GM21786 (cell line): ENCODE results near the gene PHOX2B.
"Not testable (repeated sequence)": the region's sequence is repeated elsewhere in the genome, so short reads cannot be mapped to it uniquely, and the experiment has no call there.

Experiments used
- ATAC-seq: cut with Tn5 transposase; IDR thresholded peaks from one replicate; pipeline ENCODE4 v1.9.1; 2021; ENCODE audit not compliant: unreplicated experiment

The PHOX2B gene

DNA sequence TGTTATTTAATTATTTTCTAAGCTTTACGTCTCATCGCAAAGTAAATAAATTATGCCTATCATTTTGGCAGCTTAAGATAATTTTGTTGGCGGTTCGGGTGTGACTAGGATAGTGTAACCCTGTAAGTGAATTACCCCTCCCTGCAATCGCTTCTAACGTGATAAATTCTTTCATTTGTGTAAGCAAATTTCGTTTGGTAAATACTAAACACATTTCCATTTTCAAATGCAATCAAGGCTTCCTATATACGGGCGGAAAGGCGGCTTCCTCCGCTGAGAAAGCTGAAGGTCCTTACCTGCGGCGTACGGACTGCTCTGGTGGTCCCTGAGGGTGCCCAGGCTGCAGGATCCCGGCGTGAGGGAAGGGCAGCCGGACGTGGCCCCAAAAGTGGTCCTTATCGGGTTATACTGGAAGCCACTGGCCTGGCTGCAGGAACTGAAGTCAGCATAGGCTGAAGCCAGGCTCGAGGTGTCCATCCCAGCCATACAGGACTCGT is 403 bp downstream of the PHOX2B start:
- no peak for ATAC-seq

GRCh38 chr4:41747230-41748055 is 1.1 kb downstream of the PHOX2B start:
- no peak for ATAC-seq

DNA sequence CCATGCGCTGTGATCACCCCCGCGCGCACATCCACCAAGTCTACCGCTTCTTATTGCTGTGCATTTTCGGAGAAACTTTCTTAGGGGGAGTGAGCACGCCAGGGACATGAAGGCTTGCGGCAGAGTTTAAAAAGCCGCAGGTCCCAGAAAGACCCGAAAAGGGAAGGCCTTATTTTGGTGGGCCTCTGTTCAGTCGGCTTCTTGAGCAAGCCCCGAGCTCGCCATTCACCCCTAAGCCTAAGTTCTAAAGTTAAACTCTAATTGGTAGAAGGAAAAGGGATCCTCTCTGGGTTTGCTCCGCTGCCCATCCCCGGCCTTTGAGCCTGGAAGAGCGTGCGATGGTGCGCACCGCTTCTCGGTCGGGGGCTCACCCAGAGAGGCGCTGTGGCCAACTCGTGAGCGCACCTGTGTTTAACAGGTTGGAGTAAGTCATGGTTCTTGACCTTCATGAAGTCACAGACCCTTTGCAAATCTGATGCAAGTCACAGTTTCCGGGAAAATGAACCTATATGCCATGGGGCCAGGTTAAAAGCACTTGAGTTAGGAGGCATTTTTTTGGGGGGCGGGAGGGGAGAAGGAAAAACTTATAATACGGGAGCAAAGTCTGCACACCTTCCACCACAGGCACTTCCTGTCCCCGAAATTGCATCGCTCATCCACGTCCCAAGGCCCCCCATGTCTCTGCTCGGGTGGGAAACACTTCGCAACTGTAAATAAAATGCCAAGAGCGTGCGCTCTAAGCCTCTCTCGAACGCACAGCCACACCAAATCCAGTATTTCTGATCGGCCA is 1.9 kb downstream of the PHOX2B start:
- ATAC-seq, result no peak

DNA sequence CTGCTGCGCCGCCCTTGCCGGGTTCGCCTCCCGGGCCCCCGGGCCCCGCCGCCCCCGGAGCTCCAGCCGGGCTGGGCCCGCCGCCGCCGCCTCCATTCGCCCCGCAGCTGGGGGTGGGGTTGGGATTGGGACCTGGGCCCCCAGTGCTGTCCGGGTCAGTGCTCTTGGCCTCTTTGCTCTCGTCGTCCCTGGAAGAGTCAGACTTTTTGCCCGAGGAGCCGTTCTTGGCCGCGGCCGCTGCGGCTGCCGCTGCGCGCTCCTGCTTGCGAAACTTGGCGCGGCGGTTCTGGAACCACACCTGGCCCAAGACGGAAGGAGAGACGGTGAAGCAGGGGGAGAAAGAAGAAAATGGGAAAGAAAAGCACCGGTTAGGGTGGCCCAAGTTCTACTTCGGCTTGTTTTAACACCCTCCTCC is 2.5 kb downstream of the PHOX2B start:
- ATAC-seq, result no peak

DNA sequence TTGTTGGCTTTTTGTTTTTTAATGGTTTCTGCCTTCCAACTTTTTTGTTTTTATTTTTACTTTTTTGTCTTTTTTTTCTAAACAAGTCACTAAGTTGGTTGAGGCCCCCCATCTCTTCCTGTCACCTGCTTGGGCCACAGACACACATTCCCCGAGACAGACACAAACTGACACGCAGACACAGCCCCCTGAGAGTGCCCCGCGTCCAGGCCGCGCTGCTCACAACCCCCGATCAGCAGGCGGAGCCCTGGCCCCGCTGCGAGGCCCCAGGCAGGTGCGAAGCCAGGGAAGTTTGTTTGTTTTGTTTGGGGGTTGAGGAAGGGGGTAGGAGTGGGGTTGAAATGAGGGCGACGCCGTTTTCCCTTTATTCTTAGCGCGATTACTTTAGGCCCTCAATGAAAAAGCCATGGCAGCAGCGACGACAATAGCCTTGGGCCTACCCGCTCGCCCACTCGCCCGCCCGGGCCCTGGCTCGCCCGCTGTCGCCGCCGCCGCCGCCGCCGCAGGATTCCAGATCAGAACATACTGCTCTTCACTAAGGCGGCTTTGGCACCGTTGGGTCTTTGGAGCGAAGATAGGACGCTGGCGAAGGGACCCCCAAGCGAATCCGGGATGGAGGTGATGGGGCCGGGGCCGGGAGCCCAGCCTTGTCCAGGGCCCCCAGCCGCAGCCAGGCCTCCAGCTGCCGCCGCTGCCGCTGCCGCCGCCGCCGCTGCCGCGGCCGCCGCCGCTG is 3.1 kb downstream of the PHOX2B start:
- no peak for ATAC-seq

GRCh38 chr4:41744572-41745291 is 3.8 kb downstream of the PHOX2B start:
- no peak for ATAC-seq

- ATAC-seq, result no peak
Measured at GRCh38 chr4:41741354-41741753, 7.2 kb downstream of the PHOX2B start.

DNA sequence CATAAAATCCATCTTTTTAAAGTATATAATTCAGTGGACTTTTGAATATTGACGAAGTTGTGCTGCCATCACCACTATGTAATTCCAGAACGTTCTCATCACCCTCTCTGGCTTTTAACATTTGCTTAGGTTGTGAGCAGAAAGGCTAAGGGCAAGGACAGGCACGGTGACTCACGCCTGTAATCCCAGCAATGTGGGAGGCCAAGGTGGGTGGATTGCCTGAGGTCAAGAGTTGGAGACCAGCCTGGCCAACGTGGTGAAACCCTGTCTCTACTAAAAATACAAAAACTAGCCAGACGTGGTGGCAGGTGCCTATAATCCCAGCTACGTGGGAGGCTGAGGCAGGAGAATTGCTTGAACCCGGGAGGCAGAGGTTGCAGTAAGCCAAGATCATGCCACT is 11.0 kb downstream of the PHOX2B start:
- ATAC-seq, result not testable (repeated sequence)

DNA sequence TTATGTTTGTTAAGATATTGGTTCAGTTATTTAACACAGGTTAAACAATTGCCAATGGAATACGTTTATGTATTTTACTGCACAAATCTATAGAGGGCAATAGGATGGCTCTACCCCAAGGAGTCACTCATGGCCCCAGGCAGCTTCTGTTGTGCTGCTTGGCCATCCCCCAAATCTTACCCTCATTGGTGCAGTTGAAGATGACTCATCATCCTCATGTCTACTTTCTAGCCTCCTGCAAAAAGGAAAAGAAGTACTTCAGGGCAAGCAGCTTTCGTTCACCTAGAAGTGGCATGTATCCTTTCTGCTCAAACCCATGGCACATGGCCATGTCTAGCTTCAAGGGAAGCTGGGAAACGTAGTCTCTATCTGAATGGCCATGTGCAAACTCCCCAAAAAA is 14.2 kb downstream of the PHOX2B start:
- ATAC-seq, result no peak

DNA sequence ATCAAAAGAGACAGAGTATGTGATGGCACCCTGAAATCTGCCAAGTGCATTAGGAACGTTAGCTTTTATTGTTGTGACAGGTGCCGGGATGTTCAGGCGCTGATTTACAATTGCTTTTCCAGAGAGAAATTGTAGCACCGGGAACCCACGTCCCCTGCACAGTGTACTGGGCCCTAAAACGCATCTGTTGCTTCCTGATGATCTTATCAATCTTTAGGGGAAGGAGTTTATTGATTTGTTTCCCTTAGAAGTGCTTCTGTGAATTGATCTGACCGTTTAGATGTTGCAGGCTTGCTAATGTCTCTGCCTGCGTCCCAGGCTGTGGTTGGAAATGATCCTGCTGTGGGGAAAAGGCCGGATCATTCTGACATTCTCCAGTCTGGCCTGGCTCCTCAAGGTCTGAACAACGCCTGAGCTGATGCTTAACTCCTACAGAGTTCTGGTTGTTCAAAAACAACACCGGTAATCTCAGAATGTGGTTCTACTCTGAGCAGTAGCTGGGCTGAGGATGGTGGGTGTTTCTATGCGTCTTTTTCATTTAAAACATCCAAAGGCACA is 16.9 kb downstream of the PHOX2B start:
- no peak for ATAC-seq

DNA sequence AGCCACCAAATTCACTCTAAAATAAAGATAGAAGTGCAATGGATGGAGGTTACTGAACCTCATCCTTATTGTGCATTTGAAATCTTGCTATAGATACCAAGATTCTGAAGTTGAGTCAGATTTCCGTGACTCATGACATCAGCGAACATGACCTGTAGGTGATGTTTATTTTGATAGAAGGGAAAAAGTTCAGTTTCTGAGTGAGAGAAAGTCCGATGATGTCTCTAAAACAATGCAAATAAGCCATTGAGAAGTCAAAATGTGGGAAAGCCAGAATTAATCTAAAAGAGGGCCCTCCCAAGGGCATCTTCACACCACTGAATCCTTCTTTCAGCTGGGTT is 20.0 kb downstream of the PHOX2B start:
- no peak for ATAC-seq

GRCh38 chr4:41727861-41728572 is 20.5 kb downstream of the PHOX2B start:
- ATAC-seq, result no peak

DNA sequence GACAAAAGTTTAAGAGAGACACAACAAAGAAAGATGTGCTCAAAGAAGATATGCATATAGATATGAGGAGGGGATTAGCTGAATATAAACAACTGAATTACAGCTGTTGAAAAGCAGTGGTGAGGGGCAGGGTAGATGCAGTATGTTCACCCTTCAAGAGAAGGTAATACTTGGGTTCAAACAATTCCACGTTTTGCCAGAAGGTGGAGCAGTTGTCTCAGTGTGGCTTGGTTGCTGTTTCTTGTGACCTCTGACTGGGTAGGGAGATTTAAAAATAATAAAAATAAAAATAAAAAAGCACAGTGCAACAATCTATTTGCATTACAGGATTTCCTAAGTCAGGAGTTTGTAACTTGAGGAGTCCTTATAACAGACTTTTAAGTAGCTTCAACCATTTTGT is 23.3 kb downstream of the PHOX2B start:
- no peak for ATAC-seq

- no peak for ATAC-seq
Measured at GRCh38 chr4:41723286-41723685, 25.2 kb downstream of the PHOX2B start.

DNA sequence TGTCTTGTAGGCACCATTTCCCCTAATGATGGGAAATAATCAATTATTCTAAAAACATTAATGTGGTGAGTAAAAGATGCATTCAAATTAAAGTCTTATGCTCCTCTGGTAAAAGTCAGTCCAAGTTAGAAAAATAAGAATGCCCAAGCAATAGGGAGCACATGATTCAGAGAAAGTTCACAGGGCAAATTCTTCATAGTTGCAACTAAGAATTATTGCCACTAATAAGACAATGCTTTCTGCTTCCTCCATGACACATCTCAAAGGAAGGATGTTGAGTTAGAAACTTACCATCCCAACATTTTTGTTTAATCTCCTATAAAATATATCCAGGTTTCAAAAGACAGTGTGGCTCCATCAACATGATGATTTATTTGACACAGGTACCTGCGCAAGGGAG is 26.3 kb downstream of the PHOX2B start:
- no peak for ATAC-seq

DNA sequence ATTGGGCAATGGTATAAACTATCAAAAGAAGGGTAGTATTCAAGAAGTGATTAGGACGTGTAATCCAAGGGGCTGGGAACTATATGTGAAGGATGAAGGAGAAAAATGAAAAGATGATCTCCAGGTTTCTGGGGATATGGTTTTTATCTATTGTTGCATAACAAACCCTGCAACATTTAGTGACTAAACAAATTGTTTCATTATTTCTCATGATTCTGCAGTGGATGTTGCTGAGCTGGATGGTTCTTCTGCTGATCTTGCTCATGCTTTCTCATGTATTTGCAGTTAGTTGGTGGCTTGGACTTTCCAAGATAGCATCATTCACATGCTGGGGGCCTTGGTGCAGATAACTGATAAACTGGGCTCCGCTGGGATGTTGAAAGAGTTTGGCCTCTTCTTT is 29.1 kb downstream of the PHOX2B start:
- no peak for ATAC-seq

GRCh38 chr4:41718907-41719306 is 29.6 kb downstream of the PHOX2B start:
- ATAC-seq, result no peak

DNA sequence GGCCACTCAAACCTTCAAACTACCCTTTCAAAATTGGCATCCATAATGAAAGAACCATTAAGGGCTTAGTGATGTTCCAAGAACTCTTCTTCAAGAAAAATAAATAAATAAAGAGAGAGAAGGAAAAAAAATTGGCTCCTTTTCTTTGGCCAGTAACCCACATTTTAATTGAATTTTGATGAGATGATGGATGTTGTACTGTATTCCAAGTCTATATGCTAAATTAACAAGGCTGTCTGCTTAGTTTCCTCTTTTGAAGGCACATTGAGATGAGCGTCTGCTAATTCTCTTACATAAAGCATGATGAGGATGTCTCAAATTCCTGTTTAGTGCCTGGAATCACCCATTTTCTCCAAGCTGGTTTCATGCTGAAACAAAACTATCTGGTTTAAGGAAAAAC is 33.4 kb downstream of the PHOX2B start:
- no peak for ATAC-seq

- no peak for ATAC-seq
Measured at GRCh38 chr4:41714364-41715000, 34.0 kb downstream of the PHOX2B start.

DNA sequence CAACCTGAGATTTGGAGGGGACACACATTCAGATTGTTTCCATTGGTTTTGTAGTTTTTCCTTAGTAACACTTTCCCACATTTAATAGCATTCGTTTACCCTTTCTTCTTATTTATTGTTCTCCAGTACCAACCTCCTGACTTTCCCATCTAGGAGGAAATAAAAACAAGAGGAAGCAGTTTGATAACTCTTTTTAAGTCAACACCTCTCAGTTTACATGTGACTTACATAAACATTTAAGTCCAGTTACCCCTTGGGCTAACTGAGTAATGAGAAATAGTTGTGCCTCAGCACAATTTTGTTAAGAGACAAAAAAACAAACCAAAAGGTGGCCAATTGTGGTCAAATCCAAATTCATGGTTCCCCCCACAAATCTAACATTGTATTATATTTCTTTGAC is 34.8 kb downstream of the PHOX2B start:
- no peak for ATAC-seq
